SU-DHL-6 (cell line): ENCODE results near the gene SCCPDH.

ENCODE experiments used
- H2AFZ ChIP-seq: fragments of 200-600 bp; sonication (generic); 2 replicates; pipeline ENCODE4 v1.6.1; 2014; ENCODE audit warnings: low read depth, mild to moderate bottlenecking, moderate library complexity, mixed read lengths, antibody characterized with exemption, low read length; ENCODE audit not compliant: severe bottlenecking
- H3F3A ChIP-seq: fragments of 200-600 bp; shearing (Covaris generic); 2 replicates; pipeline ENCODE4 v1.6.0; 2016; ENCODE audit warnings: antibody characterized with exemption, mild to moderate bottlenecking; ENCODE audit not compliant: insufficient read depth
- H3K27ac ChIP-seq: fragments of 200-600 bp; sonication (generic); 2 replicates; pipeline ENCODE4 v1.5.1; 2016; ENCODE audit warnings: low read depth, mild to moderate bottlenecking, low read length, moderate library complexity, mixed read lengths
- H3K27me3 ChIP-seq: fragments of 200-600 bp; sonication (generic), shearing (Covaris generic); 2 replicates; pipeline ENCODE4 v1.6.0; 2014; ENCODE audit warnings: mild to moderate bottlenecking, low read length
- H3K36me3 ChIP-seq: fragments of 200-600 bp; sonication (generic); 2 replicates; pipeline ENCODE4 v1.6.1; 2014; ENCODE audit warnings: mild to moderate bottlenecking, low read length, mixed read lengths
- H3K4me2 ChIP-seq: fragments of 300-600, 200-600 bp; shearing (Covaris generic), sonication (generic); 2 replicates; pipeline ENCODE4 v1.6.0; 2014; ENCODE audit warnings: low read length, low read depth, mild to moderate bottlenecking; ENCODE audit not compliant: poor library complexity, severe bottlenecking
- H3K4me3 ChIP-seq: fragments of 200-600 bp; sonication (generic); 2 replicates; pipeline ENCODE4 v1.5.1; 2014; ENCODE audit warnings: antibody characterized with exemption, low read length, mild to moderate bottlenecking, mixed read lengths; ENCODE audit not compliant: insufficient read depth, poor library complexity, severe bottlenecking
- H3K79me2 ChIP-seq: fragments of 200-600 bp; sonication (generic); 2 replicates; pipeline ENCODE4 v1.6.1; 2014; ENCODE audit warnings: mild to moderate bottlenecking, low read length, moderate library complexity; ENCODE audit not compliant: insufficient read depth
- H3K9ac ChIP-seq: fragments of 200-600 bp; sonication (generic); 2 replicates; pipeline ENCODE4 v1.7.0; 2014; ENCODE audit warnings: mild to moderate bottlenecking, low read length
- H3K9me2 ChIP-seq: fragments of 200-600 bp; sonication (generic); replicated peaks from 2 replicates; pipeline ENCODE4 v1.6.1; 2014; ENCODE audit warnings: low read length; ENCODE audit not compliant: insufficient read depth
- H3K9me3 ChIP-seq: fragments of 200-600 bp; sonication (generic); 2 replicates; pipeline ENCODE4 v1.6.1; 2014; ENCODE audit warnings: low read length, mixed read lengths; ENCODE audit not compliant: insufficient read depth
- H4K20me1 ChIP-seq: fragments of 200-600 bp; sonication (generic); 2 replicates; pipeline ENCODE4 v1.6.1; 2014; ENCODE audit warnings: low read depth, mild to moderate bottlenecking, antibody characterized with exemption, low read length, moderate library complexity, mixed read lengths
- EZH2phosphoT487 ChIP-seq: fragments of 200-600 bp; sonication (generic), shearing (Covaris generic); conservative IDR thresholded peaks from 2 replicates; pipeline ENCODE4 v1.6.1; 2018; ENCODE audit warnings: mild to moderate bottlenecking, antibody characterized with exemption, low read length, moderate library complexity, mixed read lengths
- TF ChIP-seq, protein P1 (sequence below): fragments of 200-600 bp; sonication (generic); IDR thresholded peaks from one replicate; pipeline ENCODE4 v1.5.1; 2017; ENCODE audit warnings: antibody characterized with exemption, mild to moderate bottlenecking, low read length, moderate library complexity; ENCODE audit not compliant: insufficient read depth, poor library complexity, severe bottlenecking

The SCCPDH gene

GRCh38 chr1:246726255-246726679 lies 2.1 kb downstream of the SCCPDH start:
- TF ChIP-seq, protein P1, sequence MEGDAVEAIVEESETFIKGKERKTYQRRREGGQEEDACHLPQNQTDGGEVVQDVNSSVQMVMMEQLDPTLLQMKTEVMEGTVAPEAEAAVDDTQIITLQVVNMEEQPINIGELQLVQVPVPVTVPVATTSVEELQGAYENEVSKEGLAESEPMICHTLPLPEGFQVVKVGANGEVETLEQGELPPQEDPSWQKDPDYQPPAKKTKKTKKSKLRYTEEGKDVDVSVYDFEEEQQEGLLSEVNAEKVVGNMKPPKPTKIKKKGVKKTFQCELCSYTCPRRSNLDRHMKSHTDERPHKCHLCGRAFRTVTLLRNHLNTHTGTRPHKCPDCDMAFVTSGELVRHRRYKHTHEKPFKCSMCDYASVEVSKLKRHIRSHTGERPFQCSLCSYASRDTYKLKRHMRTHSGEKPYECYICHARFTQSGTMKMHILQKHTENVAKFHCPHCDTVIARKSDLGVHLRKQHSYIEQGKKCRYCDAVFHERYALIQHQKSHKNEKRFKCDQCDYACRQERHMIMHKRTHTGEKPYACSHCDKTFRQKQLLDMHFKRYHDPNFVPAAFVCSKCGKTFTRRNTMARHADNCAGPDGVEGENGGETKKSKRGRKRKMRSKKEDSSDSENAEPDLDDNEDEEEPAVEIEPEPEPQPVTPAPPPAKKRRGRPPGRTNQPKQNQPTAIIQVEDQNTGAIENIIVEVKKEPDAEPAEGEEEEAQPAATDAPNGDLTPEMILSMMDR = no peak
- TF ChIP-seq EZH2phosphoT487 = no peak
- peaks cover 3% of the 10 kb centered on the region; the same call in 1 of the 2 replicates for H3F3A ChIP-seq
- no peak overlapping the region for H3K27ac ChIP-seq
- H2AFZ ChIP-seq = no peak overlapping the region
- no peaks in the 10 kb centered on the region for H4K20me1 ChIP-seq
- H3K9me2 ChIP-seq = no peaks in the 10 kb centered on the region
- H3K4me2 ChIP-seq = no peak overlapping the region
- no peak overlapping the region for H3K4me3 ChIP-seq
- no peak overlapping the region for H3K9ac ChIP-seq
- H3K9me3 ChIP-seq = 0 out of 2 replicates have a peak, but pooled peaks cover 3% of the 10 kb centered on the region
- 0 out of 2 replicates have a peak, but pooled peaks cover 3% of the 10 kb centered on the region for H3K36me3 ChIP-seq
- H3K79me2 ChIP-seq = no peaks in the 10 kb centered on the region
- H3K27me3 ChIP-seq = no peaks in the 10 kb centered on the region

- no peak overlapping the region for H3K4me2 ChIP-seq
Observed at GRCh38 chr1:246726881-246727280, 2.7 kb downstream of the SCCPDH start.

DNA sequence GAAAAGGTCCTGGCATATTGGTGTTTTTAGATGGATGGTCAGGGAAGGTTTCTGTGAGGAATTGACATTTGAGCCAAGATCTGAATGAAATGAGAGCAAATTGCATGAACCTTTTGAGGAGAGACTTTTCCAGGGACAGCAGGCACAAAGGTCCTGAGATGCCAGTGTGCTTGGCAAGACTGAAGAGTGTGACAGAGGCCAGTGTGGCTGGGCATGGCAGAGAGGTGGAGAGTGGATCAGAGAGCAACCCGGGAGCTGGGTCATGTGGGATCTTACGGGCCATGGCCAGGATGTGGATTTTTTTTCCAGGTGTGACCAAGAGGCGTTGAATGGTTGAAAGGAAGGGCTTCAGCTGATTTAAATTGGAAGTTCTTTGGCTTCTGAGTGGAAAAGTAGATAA lies 3.4 kb downstream of the SCCPDH start:
- peaks cover 3% of the 10 kb centered on the region; the same call in 1 of the 2 replicates for H3F3A ChIP-seq
- TF ChIP-seq EZH2phosphoT487 = no peak
- TF ChIP-seq, protein P1 = no peak
- H3K9ac ChIP-seq = no peak overlapping the region
- H3K4me3 ChIP-seq = no peak overlapping the region
- no peak overlapping the region for H3K4me2 ChIP-seq
- no peaks in the 10 kb centered on the region for H4K20me1 ChIP-seq
- H3K79me2 ChIP-seq = no peaks in the 10 kb centered on the region
- 0 out of 2 replicates have a peak, but pooled peaks cover 3% of the 10 kb centered on the region for H3K36me3 ChIP-seq
- 0 out of 2 replicates have a peak, but pooled peaks cover 3% of the 10 kb centered on the region for H3K9me3 ChIP-seq
- no peaks in the 10 kb centered on the region for H3K27me3 ChIP-seq
- no peak overlapping the region for H3K27ac ChIP-seq
- H3K9me2 ChIP-seq = no peaks in the 10 kb centered on the region
- no peak overlapping the region for H2AFZ ChIP-seq

More at GRCh38 chr1:246726881-246727280, 2.7 kb downstream of the SCCPDH start:
- no peak for TF ChIP-seq EZH2phosphoT487
- TF ChIP-seq, protein P1 = no peak
- no peak overlapping the region for H2AFZ ChIP-seq
- H3K9me2 ChIP-seq = no peaks in the 10 kb centered on the region
- no peak overlapping the region for H3K9ac ChIP-seq
- H3K9me3 ChIP-seq = 0 out of 2 replicates have a peak, but pooled peaks cover 3% of the 10 kb centered on the region
- H3K4me3 ChIP-seq = no peak overlapping the region
- H3K27me3 ChIP-seq = no peaks in the 10 kb centered on the region
- no peaks in the 10 kb centered on the region for H4K20me1 ChIP-seq
- 0 out of 2 replicates have a peak, but pooled peaks cover 3% of the 10 kb centered on the region for H3K36me3 ChIP-seq
- H3F3A ChIP-seq = peaks cover 3% of the 10 kb centered on the region; the same call in 1 of the 2 replicates
- H3K79me2 ChIP-seq = no peaks in the 10 kb centered on the region
- no peak overlapping the region for H3K27ac ChIP-seq
